GM13977 (cell line): ENCODE results near the gene MIEF2.

Experiments used
- DNase-seq: peaks from one replicate; pipeline ENCODE4 v3.0.0; 2012; ENCODE audit warnings: low spot score
- in situ Hi-C: fragments of 300-500 bp; cut with MboI; formaldehyde crosslinking; loops from one replicate; pipeline ENCODE4 v1.12.0; 2022; ENCODE audit warnings: low sequenced_read_pairs, low pct_unique_long_range_greater_than_20kb, mixed read lengths, inconsistent platforms; ENCODE audit not compliant: unreplicated experiment
- TF ChIP-seq, protein P1 (sequence below): IDR thresholded peaks from 2 replicates; pipeline ENCODE4 v1.5.1; 2012; ENCODE audit warnings: mild to moderate bottlenecking, control low read depth; ENCODE audit not compliant: insufficient read depth; ENCODE audit errors: extremely low read depth, missing control alignments

The MIEF2 gene

GRCh38 chr17:18250259-18250658 is 10.2 kb upstream of the MIEF2 start:
- in situ Hi-C loops = no loop called here
- TF ChIP-seq, protein P1, sequence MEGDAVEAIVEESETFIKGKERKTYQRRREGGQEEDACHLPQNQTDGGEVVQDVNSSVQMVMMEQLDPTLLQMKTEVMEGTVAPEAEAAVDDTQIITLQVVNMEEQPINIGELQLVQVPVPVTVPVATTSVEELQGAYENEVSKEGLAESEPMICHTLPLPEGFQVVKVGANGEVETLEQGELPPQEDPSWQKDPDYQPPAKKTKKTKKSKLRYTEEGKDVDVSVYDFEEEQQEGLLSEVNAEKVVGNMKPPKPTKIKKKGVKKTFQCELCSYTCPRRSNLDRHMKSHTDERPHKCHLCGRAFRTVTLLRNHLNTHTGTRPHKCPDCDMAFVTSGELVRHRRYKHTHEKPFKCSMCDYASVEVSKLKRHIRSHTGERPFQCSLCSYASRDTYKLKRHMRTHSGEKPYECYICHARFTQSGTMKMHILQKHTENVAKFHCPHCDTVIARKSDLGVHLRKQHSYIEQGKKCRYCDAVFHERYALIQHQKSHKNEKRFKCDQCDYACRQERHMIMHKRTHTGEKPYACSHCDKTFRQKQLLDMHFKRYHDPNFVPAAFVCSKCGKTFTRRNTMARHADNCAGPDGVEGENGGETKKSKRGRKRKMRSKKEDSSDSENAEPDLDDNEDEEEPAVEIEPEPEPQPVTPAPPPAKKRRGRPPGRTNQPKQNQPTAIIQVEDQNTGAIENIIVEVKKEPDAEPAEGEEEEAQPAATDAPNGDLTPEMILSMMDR = no peak
- DNase-seq = no peak

DNA sequence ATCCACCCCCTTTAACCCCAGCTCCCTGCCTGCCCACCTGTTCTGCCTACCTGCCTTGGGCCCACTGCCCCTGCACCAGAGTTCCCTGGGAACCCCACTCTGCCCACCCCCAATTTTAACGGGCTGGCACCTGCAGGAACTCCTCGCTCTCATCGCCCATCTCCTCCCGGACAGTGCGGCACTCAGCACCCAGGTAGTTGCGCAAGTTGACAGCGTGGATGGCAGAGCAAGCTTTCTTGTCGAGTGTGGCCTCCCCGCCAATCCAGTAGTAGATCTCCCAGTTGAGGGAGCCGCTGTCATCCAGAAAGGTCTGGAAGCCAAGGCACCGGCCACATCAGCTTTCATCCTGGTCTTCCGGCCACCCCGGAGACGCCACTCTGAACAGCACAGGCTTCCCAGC is 9.8 kb upstream of the MIEF2 start:
- in situ Hi-C loops = no loop called here
- DNase-seq = no peak
- TF ChIP-seq, protein P1 = no peak

DNA sequence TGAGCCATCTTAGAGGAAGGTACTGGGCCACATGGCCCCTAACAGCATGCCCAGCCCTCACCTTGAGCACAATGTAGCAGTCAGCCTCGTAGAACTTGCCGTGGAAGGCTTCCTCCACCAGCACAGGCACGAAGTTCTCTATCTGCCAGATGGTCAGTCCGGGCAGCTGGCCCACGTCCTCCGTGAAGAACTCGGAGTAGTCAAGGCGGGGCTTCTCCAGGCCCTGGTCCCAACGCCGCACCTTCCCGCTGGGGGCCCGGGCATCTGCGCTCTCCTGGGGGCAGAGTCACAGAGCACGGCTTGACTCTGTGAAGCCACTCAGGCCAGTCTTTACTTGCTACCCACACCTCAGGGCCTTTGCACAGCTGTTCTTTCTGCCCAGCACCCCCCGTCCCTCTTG is 9.3 kb upstream of the MIEF2 start:
- TF ChIP-seq, protein P1 = no peak
- DNase-seq = no peak
- in situ Hi-C loops = no loop called here

GRCh38 chr17:18252160-18252559 is 8.3 kb upstream of the MIEF2 start:
- in situ Hi-C loops = no loop called here
- DNase-seq = no peak
- TF ChIP-seq, protein P1 = no peak

DNA sequence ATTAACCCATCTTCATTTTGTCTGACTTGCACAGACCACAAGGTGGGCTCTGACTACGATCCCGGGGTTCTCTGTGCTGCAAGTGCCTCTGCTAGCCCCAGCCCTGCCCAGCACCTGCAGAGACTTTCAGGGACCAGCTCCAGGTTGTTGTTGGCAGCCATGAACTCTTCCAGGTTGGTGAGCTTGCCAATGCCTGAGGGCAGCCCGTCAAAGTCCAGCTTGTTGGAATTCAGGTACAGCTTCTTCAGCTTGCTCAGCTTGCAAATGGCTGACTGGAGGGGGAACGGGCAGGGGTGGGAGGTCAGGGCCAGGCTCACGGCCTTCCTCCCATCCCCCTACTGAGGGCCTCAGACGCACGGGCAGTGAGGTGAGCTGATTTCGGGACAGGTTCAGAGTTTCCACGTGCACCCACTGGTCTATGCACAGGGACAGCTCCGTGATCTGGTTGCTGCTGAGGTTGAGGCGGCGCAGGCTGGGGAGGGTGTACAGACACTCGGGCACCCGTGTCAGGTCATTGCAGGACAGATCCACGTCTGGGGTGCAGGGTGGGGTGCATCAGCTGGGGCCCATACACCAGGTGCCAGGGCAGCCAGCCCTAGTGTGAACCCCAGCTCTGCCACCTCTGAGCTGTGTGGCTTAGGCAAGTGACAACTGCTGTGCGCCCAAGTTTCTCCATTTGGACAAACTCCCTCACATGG is 7.1 kb upstream of the MIEF2 start:
- in situ Hi-C loops = no loop called here
- no peak for DNase-seq
- TF ChIP-seq, protein P1 = no peak

DNA sequence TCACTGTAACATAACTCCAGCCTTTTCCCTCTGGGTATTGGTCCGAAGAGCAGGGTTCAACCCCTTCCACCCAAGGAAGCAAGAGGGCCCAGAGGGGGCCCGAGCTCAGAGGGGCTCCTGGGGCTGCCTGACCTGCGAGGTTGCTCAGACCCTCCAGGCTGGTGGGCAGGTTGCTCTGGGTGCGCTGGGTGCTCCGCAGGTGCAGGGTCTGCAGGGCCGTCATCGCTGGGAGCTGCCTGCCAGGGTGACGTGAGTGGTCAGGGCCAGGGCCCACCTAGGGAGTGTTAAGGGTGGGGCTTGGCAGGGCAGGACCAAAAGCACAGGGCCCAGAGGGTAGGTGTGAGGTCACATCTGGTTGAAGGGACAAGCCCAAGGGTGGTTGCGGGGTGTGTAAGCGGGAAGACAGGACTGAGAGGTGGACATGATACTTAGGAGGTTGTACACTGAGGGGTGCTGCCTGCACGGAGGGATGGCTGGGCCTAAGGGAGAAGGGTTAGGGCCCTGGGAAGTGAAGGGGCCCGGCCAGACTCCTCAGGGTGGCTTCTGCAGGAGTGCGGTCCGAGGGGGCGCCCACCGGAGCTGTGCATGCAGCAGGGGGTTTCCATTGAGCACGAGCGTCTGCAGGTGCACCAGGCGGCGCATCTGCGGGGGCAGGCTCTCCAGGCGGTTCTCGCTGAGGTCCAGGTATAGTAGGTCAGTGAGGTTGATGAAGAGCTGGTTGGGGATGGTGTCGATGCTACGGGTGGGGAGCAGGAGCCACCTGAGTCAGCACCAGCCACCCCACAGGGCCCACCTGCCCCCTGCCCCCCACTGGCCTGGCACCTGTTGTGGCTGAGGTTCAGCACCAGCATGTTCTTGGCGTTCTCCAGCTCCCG is 6.3 kb upstream of the MIEF2 start:
- DNase-seq = no peak
- in situ Hi-C loops = no loop called here
- TF ChIP-seq, protein P1 = no peak
